BJ (cell line): Measurements from ENCODE around the gene CADM2. TPM values are rescaled to one million over a fixed set of nuclear protein-coding genes. Genes with fewer than 3 reads are reported as not detected.

Experiments used
- CTCF ChIA-PET: fragments of 350-600 bp; formaldehyde crosslinking; extraction: SDS; loops from one replicate; lab custom pipeline; 2021; ENCODE audit warnings: antibody characterized with exemption, inconsistent platforms; lab: Yijun Ruan, JAX
- POLR2A ChIA-PET: fragments of 300-600 bp; sonication (Branson Sonifier 250); formaldehyde crosslinking; extraction: SDS; loops from one replicate; lab custom pipeline; 2021; ENCODE audit warnings: antibody characterized with exemption; lab: Charles Lee
- DNase-seq: peaks from one replicate; pipeline ENCODE4 v3.0.0-alpha.2; 2011; ENCODE audit warnings: low read depth
- H3K27me3 ChIP-seq: 2 replicates; pipeline ENCODE4 v1.6.0; 2011; ENCODE audit warnings: low read length; ENCODE audit not compliant: control insufficient read depth, insufficient read depth
- H3K36me3 ChIP-seq: 2 replicates; pipeline ENCODE4 v1.5.1; 2011; ENCODE audit warnings: low read length; ENCODE audit not compliant: control insufficient read depth, insufficient read depth
- H3K4me3 ChIP-seq: 2 replicates; pipeline ENCODE4 v1.5.1; 2011; ENCODE audit warnings: low read depth, mild to moderate bottlenecking, control low read depth, low read length
- CTCF ChIP-seq: IDR thresholded peaks from 2 replicates; pipeline ENCODE4 v1.5.1; 2011; ENCODE audit warnings: low read depth, mild to moderate bottlenecking, control low read depth, inconsistent platforms, low read length, moderate library complexity; ENCODE audit not compliant: insufficient read depth
- polyA plus RNA-seq: library from polyadenylated mRNA; depleted of rRNA; stranded (reverse); fragments of >200 nt; gene quantifications from 2 replicates; pipeline ENCODE4 v1.2.3, GENCODE V29; 2011

Gene CADM2
- polyA plus RNA-seq, 1 experiment, result not detected

- CTCF ChIA-PET, result no interaction called here
- Histone ChIP-seq H3K4me3 (no peak overlapping the region), H3K36me3 (no peaks in the 10 kb centered on the region), H3K27me3 (no peaks in the 10 kb centered on the region)
- no peak for DNase-seq
- TF ChIP-seq CTCF, result no peak
- POLR2A ChIA-PET, result no interaction called here
Measured at GRCh38 chr3:85780806-85781205, 822.0 kb downstream of the CADM2 start.

DNA sequence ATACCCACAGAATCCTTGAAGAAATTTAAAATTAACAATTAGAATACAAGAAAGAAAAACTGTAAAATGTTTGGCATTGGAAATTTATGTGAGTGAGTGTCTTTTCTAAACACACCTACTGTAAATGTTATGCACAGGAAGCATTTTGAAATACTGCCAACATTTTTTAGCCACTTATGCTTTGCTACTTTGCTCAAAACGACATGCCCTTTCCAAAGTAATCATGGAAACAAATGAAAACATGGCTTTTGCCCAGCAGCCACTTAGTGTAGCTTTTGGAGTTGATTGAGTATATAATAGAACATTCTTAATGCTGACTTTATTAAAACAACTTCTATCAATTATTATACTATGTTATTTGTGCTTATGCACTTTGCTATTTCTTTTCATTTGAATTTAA, 823.0 kb downstream of the CADM2 start:
- Histone ChIP-seq H3K36me3 (no peaks in the 10 kb centered on the region), H3K4me3 (no peak overlapping the region), H3K27me3 (no peaks in the 10 kb centered on the region)
- ChIA-PET POLR2A (no interaction called here), CTCF (no interaction called here)
- DNase-seq, result no peak
- no peak for TF ChIP-seq CTCF

GRCh38 chr3:85783291-85783690, 824.5 kb downstream of the CADM2 start:
- no peak for TF ChIP-seq CTCF
- ChIA-PET CTCF (no interaction called here), POLR2A (no interaction called here)
- H3K27me3 ChIP-seq, result no peaks in the 10 kb centered on the region
- DNase-seq, result no peak
- no peaks in the 10 kb centered on the region for H3K36me3 ChIP-seq
- no peak overlapping the region for H3K4me3 ChIP-seq

GRCh38 chr3:85785766-85786165, 827.0 kb downstream of the CADM2 start:
- ChIA-PET POLR2A (no interaction called here), CTCF (no interaction called here)
- H3K4me3 ChIP-seq, result no peak overlapping the region
- TF ChIP-seq CTCF, result no peak
- no peaks in the 10 kb centered on the region for H3K36me3 ChIP-seq
- no peak for DNase-seq
- H3K27me3 ChIP-seq, result no peaks in the 10 kb centered on the region

DNA sequence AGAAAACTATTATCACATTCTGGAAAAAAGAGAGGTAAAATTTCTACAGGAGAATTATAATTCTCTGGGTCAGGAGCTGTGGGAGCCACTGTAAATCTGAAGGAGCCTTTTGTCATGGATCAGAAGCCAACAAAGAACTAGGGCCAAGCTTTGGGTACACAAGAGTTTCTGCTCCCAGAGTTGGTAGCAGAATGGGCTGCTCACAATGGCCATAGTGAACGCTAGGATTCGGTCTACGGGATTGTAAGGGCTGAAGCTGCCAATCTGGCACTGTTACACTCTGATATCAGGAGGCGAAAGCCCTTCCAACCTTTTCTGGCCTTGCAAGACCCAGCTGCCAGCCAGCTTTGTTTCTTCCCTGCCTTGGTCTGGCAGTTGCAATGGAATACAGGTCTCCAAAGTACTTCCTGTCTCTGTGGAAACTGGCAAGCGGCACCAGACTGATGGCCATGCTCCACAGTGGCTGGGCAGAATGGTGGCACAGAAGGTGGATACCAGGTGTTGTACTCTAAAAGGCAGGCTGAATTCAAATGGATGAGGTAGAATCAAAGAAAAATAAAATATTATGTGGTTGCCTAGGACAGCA, 831.7 kb downstream of the CADM2 start:
- CTCF ChIA-PET, result no interaction called here

More for the DNA sequence above, 831.7 kb downstream of the CADM2 start:
- Histone ChIP-seq H3K36me3 (no peaks in the 10 kb centered on the region), H3K4me3 (no peak overlapping the region), H3K27me3 (no peaks in the 10 kb centered on the region)
- no peak for TF ChIP-seq CTCF
- no peak for DNase-seq
- POLR2A ChIA-PET, result no interaction called here
